Iris pigment epithelial cell (primary cell): ENCODE results near the gene STMN3.
A peak's percentile ranks its signal among the peaks of the same experiment; 100 is the strongest.
"Not testable (repeated sequence)": the region's sequence is repeated elsewhere in the genome, so short reads cannot be mapped to it uniquely, and the experiment has no call there.

Experiments
- DNase-seq: peaks from one replicate; pipeline ENCODE4 v3.0.0-alpha.2; 2011; ENCODE audit warnings: low read depth

The STMN3 gene

GRCh38 chr20:63612276-63612931, 40.8 kb downstream of the STMN3 start:
- peak; percentile 59 for DNase-seq

DNA sequence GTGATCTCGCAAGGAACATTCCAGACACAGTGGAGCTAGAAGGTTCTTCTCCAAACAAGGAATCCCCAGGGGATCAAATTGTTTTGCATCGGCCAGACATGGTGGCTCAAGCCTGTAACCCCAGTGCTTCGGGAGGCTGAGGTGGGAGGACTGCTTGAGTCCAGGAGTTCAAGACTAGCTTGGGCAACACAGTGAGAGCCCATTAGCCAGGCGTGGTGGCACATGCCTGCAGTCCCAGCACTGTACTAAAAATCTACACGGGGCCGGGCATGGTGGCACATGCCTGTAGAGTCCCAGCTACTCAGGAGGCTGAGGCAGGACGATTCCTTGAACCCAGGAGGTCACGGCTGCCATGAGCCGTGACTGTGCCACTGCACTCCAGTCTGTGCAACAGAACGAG, 41.6 kb downstream of the STMN3 start:
- no peak for DNase-seq

GRCh38 chr20:63610581-63611435, 42.4 kb downstream of the STMN3 start:
- no peak for DNase-seq

GRCh38 chr20:63606686-63607085, 46.5 kb downstream of the STMN3 start:
- no peak for DNase-seq

DNA sequence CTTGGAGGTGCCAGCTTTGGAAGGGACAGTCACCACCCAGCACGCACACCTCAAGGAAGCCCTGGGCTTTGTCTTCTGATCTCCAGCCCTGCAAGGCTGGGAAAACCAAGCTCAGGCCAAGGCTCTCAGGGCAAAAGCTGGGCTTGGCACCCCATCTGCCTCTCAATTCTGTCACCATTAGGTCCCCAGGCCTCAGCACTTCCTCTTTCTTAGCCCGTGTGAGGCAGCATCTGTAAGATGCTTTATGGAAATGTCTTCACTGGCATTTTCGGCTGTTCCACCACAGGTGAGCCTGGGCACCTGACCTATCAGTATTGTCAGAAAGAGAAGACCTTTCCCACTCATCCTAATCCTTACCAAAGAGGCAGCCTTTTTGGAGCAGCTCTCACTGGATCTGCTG, 50.9 kb downstream of the STMN3 start:
- DNase-seq = no peak

DNA sequence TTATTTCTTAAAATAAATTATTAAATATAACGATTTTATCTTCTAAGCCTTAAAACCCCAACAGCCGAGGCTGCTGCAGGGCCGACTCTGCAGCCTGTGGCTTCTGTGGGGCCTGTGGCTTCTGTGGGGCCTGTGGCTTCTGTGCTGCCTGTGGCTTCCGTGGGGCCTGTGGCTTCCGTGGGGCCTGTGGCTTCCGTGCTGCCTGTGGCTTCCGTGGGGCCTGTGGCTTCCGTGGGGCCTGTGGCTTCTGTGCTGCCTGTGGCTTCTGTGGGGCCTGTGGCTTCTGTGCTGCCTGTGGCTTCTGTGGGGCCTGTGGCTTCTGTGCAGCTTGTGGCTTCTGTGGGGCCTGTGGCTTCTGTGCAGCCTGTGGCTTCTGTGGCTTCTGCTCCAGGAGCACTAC, 51.5 kb downstream of the STMN3 start:
- DNase-seq = not testable (repeated sequence)

DNA sequence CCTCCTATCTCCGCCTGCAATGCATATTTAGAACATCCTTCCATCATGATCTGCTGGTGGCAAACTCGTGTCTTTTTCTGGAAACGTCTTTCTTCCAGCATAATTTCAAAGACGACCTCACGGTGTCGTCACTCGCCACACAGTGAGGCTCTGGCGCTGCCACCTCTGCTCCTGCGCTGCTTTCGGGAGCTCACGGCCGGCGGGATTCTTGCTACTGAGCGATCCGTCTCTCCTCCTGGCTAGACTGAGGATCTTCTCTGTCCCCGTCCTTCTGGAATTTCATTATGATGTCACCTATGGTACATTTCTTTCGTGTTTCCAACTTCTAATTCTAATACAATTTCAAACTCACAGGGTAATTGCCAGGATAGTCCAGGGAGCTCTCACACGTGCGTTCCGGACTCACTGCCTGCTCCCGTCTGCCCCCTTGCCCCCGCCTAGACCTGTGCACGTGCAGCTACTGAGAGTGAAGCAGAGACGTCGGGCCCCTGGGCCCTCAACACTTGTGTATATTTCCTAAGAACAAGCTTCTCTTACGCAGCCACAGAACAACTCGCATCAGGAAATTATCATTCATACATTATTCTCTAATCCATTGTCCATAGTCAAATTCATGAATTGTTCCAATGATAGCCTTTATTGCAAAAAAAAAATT, 53.7 kb downstream of the STMN3 start:
- DNase-seq = no peak

GRCh38 chr20:63598479-63599395, 54.5 kb downstream of the STMN3 start:
- DNase-seq = no peak

DNA sequence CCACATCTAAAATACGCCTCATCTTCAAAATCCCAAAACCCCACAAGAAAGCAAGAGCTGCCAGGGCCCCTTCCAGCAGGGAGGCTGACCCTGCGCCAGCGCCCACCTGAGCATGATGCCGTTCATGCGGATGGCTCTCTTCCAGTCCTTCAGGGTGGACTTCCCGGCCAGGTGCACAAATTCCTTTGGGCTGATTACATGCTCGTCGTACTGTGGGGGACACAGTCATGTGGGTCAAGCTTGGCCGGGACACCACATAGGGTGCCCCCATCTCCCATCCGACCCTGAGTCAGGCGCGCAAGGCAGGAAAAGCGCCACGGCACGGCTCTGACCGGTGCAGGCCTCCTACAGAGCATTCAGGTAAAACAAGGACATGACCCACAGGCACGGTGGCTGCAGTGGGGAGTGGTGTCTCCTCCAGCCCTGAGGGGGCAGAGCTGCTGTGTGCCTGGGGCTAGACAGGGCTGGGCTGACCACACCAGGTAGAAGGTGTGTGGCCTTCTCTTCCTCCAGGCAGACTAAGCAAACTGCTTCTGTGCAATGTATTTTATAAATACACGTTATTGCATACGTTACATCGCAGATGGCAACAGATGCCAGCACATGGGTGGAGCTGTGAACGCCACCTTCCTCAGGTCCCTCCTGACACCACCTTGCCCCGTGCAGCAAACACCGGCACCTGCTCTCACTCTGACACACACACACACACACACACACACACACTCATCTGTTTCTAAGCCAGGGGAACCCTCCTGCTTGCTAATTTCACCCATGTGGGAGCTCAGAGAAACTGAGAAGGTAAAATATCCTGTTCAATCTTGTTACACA, 55.4 kb downstream of the STMN3 start:
- no peak for DNase-seq

- no peak for DNase-seq
Observed at GRCh38 chr20:63596423-63596822, 56.8 kb downstream of the STMN3 start.

- DNase-seq = no peak
Observed at GRCh38 chr20:63595416-63596127, 57.7 kb downstream of the STMN3 start.

DNA sequence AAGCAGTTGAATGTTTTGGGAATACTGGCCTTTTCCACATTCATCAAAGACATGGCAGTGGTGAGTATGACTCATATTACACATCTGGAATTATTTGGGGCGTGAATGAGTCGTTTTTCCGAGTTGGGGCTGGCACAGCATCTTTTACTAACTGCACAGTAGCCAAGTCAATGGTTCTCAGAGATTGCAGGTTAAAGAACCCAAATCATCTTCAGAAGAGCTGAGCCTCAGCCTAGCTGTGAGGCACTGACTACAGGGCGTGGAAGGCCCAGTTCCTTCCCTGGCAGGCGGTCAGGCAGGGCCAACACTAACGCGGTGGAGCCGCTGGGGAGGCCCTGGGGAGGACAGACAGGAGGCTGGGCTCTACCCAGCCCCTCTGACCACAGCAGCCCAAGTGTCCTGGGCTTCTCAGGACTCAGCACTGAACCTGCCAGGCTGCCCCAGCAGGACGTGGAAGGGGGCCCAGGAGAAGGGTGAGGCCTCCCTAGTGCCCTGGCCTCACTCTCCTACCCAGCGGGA, 59.1 kb downstream of the STMN3 start:
- DNase-seq = no peak

- no peak for DNase-seq
Observed at GRCh38 chr20:63592661-63593060, 60.6 kb downstream of the STMN3 start.

DNA sequence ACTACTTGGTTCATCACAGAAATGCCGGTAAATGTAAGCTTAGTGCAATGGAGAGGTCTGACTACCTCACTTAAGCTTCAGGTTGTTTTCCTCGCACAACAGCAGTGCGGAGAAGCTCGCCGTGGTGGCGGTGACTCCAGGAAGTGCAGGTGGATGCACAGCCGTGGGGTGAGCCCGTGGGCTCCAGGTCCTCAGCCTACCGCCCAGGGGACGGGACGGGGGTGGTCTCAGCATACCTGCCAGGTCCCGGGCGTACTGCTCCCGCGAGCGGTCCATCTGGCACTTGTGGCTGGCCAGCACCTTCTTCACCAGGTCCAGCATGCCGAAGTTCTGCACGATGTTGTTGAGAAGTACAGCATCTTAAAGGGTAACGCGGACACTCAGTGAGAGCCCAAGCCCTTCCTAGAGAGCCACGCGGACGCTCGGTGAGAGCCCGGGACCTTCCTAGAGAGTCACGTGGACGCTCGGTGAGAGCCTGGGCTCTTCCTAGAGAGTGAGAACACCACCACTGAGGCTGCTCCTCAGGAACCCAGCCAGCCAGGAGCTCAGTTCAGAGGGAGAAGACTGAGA, 61.4 kb downstream of the STMN3 start:
- DNase-seq = no peak

- DNase-seq = no peak
Observed at GRCh38 chr20:63591147-63591533, 62.1 kb downstream of the STMN3 start.

DNA sequence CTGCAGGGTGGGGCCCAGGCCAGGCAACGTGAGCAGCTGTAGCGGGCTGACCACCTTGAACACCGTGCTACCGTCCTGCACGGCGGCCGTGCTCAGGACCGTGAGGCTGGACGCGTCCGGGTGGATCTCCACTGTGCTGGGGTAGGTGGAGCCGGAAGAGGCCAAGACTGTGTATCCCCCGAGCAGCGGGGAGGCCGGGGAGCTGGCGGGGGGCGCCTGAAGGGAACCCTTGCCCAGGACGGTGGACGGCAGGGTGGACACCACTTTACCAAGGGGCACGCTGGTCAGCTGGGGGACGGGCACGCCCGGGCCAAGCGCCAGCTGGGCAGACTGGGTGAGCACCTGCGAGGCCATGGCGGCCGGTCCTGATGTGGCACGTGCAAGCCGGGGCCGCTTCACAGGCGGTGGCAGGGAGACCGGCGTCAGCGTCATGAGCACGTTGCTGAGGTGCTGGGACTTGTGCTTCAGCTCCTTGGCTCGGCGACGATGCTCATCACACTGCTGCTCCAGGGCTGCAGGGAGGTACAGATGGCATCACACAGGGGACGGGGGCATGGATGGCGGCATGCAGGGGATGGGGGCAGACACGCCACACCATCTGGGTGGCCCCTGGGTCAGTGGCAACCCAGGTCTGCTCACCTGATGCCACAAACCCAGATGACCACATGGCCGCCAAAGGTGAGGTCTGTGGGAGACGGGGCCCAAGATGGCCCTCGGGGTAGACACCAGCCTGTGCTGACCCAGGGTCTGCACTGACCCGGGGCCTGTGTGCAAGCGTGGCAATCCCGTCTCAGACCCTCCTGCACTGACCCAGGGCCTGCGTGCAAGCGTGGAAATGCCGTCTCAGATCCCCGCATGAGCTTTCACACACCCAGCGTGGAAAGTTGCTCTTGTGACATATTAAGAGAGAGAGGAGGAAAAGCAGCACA, 62.7 kb downstream of the STMN3 start:
- no peak for DNase-seq
